HG02943 (cell line): ENCODE measurements around the gene CADPS2.
"Not testable (repeated sequence)": the region's sequence is repeated elsewhere in the genome, so short reads cannot be mapped to it uniquely, and the experiment has no call there.

ENCODE experiments used
- ATAC-seq: cut with Tn5 transposase; IDR thresholded peaks from one replicate; pipeline ENCODE4 v1.9.1; 2021; ENCODE audit warnings: mild to moderate bottlenecking, low read depth, moderate library complexity; ENCODE audit not compliant: unreplicated experiment

Gene CADPS2

GRCh38 chr7:122719010-122719578 lies 167.2 kb downstream of the CADPS2 start:
- ATAC-seq: no peak

- ATAC-seq: no peak
Observed at GRCh38 chr7:122717356-122718089, 168.7 kb downstream of the CADPS2 start.

GRCh38 chr7:122715183-122715582 lies 171.1 kb downstream of the CADPS2 start:
- ATAC-seq: no peak

GRCh38 chr7:122710916-122711315 lies 175.3 kb downstream of the CADPS2 start:
- ATAC-seq: no peak

GRCh38 chr7:122709930-122710646 lies 176.2 kb downstream of the CADPS2 start:
- ATAC-seq: no peak

GRCh38 chr7:122706836-122707235 lies 179.4 kb downstream of the CADPS2 start:
- no peak for ATAC-seq

GRCh38 chr7:122702872-122703510 lies 183.3 kb downstream of the CADPS2 start, which contains the start of gene RNF148:
Gene RNF148, minus strand, starts transcription at chr7:122702922. Its CDS starts 172 bp downstream, at chr7:122702750.
- ATAC-seq: no peak

GRCh38 chr7:122699017-122699416 lies 187.2 kb downstream of the CADPS2 start, which contains the start of gene RNF133:
Gene RNF133, minus strand, starts transcription at chr7:122699117. Its CDS starts 199 bp downstream, at chr7:122698918.
- ATAC-seq: no peak

- no peak for ATAC-seq
Observed at GRCh38 chr7:122695816-122696215, 190.4 kb downstream of the CADPS2 start.

- ATAC-seq: no peak
Observed at GRCh38 chr7:122694697-122695096, 191.6 kb downstream of the CADPS2 start.

GRCh38 chr7:122692769-122693309 lies 193.4 kb downstream of the CADPS2 start:
- ATAC-seq: no peak

- no peak for ATAC-seq
Observed at GRCh38 chr7:122691569-122692235, 194.6 kb downstream of the CADPS2 start.

- ATAC-seq: no peak
Observed at GRCh38 chr7:122689346-122690109, 196.7 kb downstream of the CADPS2 start.

- ATAC-seq: no peak
Observed at GRCh38 chr7:122688400-122688998, 197.8 kb downstream of the CADPS2 start.

GRCh38 chr7:122686360-122686878 lies 199.8 kb downstream of the CADPS2 start:
- no peak for ATAC-seq

- no peak for ATAC-seq
Observed at GRCh38 chr7:122684504-122684903, 201.8 kb downstream of the CADPS2 start.

GRCh38 chr7:122682815-122683550 lies 203.3 kb downstream of the CADPS2 start:
- no peak for ATAC-seq

- not testable (repeated sequence) for ATAC-seq
Observed at GRCh38 chr7:122681186-122681585, 205.1 kb downstream of the CADPS2 start.
